HG02973 (cell line): ENCODE results near the gene MYO5C.

Experiments
- ATAC-seq: cut with Tn5 transposase; IDR thresholded peaks from one replicate; pipeline ENCODE4 v1.9.1; 2021; ENCODE audit warnings: moderate library complexity; ENCODE audit not compliant: unreplicated experiment

MYO5C gene

DNA sequence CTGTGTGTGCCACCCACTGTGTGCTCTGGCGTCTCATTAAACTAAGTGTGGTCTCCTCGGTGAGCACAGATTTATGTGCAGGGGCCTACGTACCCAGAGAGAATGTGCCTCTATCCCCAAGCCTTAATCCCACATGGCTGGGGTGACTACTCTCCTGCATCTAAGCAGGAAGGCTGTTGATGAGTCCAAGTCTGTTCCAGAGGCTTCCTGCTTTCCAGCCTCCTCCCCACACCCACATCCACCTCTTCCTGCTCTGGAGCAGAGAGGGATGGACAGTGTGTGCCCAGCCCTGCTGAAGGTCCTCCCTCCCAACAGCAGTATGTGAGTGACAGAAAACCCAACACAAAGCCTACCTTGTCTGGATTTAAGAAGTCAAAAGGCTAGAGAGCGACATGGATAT lies 144.3 kb downstream of the MYO5C start:
- no peak for ATAC-seq

DNA sequence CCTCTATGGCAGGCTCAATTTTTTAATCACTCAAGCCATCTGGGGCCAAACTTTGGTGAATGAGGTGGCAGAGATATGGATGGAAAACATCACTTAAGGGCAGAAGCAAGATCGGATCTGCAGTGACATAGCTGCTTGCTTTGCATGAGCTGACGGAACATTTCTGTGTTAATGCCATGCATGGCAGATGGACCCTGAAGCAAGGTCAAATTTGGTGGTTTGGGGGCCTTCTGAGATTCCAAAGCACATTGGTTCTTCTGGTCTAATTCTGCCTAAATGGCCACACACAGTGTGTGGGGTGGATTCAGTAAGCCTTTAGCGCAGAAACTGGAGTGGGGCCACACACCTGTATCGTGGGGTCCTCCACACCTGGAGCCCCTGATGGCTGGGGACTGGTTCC lies 144.7 kb downstream of the MYO5C start:
- no peak for ATAC-seq

DNA sequence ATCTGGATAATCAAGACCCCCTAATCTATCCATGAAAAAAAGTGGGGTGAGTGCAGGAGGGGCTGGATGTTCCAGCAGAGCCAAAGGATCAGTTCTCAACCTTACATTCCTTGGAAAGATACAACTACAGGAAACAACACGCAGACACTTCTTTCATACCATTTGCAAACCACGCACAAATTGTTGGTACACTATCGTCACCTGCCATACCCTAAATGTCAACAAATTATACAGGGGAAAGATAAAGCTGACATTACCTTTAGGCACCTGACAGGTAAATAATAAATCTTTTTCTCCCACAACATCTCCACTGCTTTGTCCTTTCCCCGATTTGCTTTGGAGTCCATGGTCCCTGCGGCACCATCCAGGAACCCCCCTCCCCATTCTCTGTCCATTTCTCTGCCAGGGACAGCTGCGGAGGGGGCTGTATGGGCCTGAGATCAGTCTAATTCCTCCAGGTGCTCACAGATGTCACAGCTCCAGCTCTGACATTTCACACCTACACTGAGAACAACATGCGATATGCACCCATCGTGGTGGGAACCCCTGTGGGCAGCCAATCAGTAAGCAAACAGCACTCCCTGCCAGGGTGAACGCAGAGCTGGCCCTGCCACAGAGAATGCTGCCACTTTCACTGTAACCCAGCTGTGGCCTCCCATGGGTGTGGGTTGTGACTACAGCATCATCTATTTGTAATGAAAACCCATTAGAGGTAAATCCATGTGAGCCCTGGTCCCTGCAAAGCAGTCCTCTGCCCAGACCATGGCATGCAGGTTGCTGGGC lies 145.4 kb downstream of the MYO5C start:
- ATAC-seq, result no peak

DNA sequence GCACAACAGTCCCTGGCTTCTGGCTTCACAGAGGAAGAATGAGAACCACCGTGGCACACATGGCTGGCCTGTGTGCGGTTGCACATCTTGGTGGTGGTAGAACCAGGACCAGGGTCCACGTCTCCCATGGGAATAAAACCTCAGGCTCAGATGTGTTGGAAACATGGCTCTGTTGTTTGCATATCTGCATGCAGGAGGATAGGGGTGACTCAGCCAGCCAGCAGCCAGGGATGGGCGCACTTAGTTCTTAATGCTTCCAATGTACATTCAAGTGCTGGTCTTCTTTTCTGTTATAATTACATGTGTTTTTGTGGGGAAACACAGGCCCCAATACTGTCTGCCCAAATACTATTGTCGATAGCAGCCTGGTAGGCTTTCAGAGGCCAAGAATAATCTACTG lies 147.2 kb downstream of the MYO5C start:
- ATAC-seq, result no peak

DNA sequence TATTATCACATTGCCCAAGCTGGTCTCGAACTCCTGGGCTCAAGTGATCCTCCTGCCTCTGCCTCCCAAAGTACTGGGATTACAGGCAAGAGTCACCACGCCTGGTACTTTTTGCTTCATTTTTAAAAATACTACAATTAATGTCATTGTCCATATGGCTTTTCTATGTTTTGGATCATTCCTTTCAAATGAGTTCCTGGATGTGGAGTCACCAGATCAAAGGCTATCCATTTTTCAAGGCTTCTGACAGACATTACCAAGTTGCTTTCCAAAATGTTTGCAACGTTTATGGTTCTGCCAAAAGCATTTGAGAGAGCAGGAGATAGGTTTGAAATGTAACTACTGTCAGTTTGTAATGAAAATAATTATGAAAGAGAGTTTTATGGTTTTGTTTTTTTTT lies 148.8 kb downstream of the MYO5C start:
- ATAC-seq, result no peak

DNA sequence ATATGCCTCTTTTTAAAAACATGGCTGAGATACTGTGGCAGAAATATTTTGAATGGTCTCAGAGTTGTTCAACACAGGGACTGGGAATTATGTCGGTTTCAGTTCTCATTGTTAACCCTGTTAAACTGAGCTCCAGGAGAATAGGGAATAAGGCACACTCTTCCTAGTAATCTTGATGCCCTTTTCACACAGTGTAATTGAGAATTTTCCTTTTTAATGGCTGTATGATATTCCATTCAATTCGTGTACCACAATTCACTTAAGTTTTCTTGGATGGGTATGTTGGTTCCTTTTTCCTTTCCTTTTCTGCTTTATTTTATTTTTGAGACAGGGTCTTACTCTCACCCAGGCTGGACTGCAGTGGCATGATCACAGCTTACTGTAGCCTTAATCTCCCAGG lies 149.3 kb downstream of the MYO5C start:
- ATAC-seq, result no peak

DNA sequence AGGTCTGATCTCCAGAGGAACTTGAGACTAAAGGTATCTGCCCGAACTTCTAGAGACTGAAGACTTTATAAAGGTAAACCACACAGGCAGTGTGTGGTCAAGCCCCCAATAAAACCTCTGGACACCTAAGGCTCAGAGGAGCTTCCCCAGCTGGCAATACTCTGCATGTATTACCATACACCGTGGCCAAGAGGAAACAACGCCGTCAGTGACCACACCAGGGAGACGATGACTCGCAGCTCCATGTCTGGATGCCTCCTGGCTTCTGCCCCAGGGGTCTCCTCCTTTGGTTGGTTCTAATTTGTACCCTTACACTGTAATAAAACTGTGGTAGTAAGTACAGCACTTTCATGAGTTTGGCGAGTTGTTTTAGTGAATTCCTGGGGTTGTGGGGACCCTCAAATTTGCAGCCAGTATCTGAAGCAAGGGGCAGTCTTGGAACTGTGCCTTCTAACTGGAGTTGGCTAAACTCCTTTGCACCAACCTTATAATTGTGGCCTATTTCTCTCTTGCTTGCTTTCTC lies 150.9 kb downstream of the MYO5C start:
- ATAC-seq, result no peak

DNA sequence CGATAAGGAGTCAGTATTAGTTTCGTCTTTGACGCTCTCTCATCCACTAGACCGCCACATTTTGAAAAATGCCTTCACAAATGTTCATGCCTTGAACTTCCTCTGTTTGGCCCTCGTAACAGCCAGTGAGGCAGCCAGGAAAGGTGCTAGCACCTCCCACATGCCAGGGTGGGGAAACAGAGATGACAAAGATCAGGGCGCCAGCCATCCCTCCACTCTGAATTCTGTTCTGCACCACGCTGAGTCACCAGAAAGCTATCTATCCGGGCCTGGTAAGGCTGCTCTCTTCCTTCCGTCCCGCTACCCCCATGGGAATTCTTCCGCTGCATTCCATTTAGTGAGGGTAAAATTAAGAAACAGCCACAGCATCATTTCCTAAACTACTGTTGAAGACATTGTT lies 151.7 kb downstream of the MYO5C start:
- no peak for ATAC-seq
